Progenitor cell of endocrine pancreas (in vitro differentiated cells): ENCODE data around the gene MAPKAPK2. TPM values are rescaled to one million over a fixed set of nuclear protein-coding genes. Genes with fewer than 3 reads are reported as not detected.

ENCODE experiments used
- DNase-seq: peaks from one replicate; pipeline ENCODE4 v3.0.0; 2021; ENCODE audit warnings: low spot score; ENCODE audit not compliant: unreplicated experiment
- H3K27ac Mint-ChIP-seq: 2 replicates; pipeline ENCODE4 v1.8.0; 2021; ENCODE audit warnings: mild to moderate bottlenecking, moderate library complexity, mixed read lengths
- H3K27me3 Mint-ChIP-seq: 2 replicates; pipeline ENCODE4 v1.8.0; 2021; ENCODE audit warnings: mixed read lengths
- H3K36me3 Mint-ChIP-seq: 2 replicates; pipeline ENCODE4 v1.8.0; 2022; ENCODE audit warnings: mixed read lengths; ENCODE audit not compliant: insufficient read depth
- H3K4me1 Mint-ChIP-seq: 2 replicates; pipeline ENCODE4 v1.8.0; 2021; ENCODE audit warnings: low read depth, mixed read lengths
- H3K4me3 Mint-ChIP-seq: 2 replicates; pipeline ENCODE4 v1.8.0; 2021; ENCODE audit warnings: low read depth, mild to moderate bottlenecking, moderate library complexity, mixed read lengths
- H3K9me3 Mint-ChIP-seq: 2 replicates; pipeline ENCODE4 v1.8.0; 2021; ENCODE audit warnings: low read depth, mixed read lengths
- total RNA-seq: library from RNA; stranded (reverse); gene quantifications from 2 replicates; pipeline ENCODE4 v1.2.1, GENCODE V29; 2021
- TF ChIP-seq, protein P1 (sequence below): fragments of 200-600 bp; sonication (generic); IDR thresholded peaks from one replicate; pipeline ENCODE4 v1.5.0; 2021; ENCODE audit warnings: antibody characterized with exemption, mild to moderate bottlenecking; ENCODE audit not compliant: unreplicated experiment

MAPKAPK2 gene
- total RNA-seq, 1 donor from 2014 or later, result 60.8 TPM

DNA sequence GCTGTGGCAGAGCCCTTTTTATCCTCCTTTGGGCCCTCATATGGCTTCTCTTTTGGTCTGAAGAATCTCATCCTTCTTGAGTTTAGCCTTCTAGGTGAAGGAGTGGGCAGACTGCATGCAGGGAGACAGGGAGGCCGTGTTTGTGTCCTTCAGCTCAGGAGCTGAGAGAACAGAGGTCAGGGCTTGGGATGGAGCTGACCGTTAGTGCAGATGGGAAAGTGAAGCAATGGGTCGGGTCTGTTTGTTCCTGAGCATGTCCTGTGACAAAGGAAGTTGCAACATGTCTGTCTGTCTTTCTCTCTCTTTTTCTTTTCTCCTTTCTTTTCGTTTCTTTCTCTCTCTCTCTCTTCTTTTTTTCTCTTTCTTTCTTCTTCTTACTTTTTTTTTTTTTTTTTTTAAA lies 14.9 kb downstream of the MAPKAPK2 start:
- Mint-ChIP-seq H3K27me3 (no peaks in the 10 kb centered on the region), H3K27ac (no peak overlapping the region), H3K4me1 (peaks cover 29% of the 10 kb centered on the region)

DNA sequence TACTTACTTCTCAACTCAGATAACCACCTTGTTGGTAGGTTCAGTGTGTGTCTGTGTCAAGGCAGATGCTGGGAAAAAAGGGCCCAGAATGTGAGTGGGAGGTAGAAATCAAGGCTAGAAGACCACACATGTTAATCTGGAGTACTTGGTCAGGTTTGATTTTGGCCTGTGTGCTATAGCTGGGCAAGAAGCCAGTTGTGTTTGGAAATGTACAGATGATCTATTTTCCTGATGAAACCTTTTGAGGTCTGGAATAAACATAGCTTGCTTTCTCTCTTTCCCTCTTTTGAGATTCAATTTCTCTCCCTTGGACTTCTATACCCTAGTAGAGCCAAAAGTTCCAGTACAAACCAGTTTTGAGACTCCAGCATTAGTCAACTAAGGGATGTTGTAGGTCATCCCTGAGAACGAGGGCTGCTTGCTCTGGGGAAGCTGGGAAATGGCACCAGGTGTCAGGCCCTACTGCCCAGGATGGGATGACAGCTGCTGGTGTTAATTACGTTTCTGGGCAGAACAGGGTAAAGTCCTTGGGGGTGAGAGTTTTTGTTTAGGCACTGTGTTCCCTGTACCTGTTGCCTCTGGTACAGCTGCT lies 15.8 kb downstream of the MAPKAPK2 start:
- no peak for DNase-seq
- H3K27ac Mint-ChIP-seq, result no peak overlapping the region
- peaks cover 8% of the 10 kb centered on the region for H3K36me3 Mint-ChIP-seq
- no peak overlapping the region for H3K4me3 Mint-ChIP-seq
- peaks cover 31% of the 10 kb centered on the region for H3K4me1 Mint-ChIP-seq
- TF ChIP-seq, protein P1, sequence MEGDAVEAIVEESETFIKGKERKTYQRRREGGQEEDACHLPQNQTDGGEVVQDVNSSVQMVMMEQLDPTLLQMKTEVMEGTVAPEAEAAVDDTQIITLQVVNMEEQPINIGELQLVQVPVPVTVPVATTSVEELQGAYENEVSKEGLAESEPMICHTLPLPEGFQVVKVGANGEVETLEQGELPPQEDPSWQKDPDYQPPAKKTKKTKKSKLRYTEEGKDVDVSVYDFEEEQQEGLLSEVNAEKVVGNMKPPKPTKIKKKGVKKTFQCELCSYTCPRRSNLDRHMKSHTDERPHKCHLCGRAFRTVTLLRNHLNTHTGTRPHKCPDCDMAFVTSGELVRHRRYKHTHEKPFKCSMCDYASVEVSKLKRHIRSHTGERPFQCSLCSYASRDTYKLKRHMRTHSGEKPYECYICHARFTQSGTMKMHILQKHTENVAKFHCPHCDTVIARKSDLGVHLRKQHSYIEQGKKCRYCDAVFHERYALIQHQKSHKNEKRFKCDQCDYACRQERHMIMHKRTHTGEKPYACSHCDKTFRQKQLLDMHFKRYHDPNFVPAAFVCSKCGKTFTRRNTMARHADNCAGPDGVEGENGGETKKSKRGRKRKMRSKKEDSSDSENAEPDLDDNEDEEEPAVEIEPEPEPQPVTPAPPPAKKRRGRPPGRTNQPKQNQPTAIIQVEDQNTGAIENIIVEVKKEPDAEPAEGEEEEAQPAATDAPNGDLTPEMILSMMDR, result no peak
- H3K9me3 Mint-ChIP-seq, result no peaks in the 10 kb centered on the region
- H3K27me3 Mint-ChIP-seq, result no peaks in the 10 kb centered on the region

More for the DNA sequence above, 14.9 kb downstream of the MAPKAPK2 start:
- TF ChIP-seq, protein P1, result no peak
- H3K9me3 Mint-ChIP-seq, result no peaks in the 10 kb centered on the region
- no peak overlapping the region for H3K4me3 Mint-ChIP-seq
- DNase-seq, result no peak
- H3K36me3 Mint-ChIP-seq, result peaks cover 8% of the 10 kb centered on the region

GRCh38 chr1:206702260-206702659 lies 17.6 kb downstream of the MAPKAPK2 start:
- DNase-seq, result no peak
- no peaks in the 10 kb centered on the region for H3K27me3 Mint-ChIP-seq
- no peaks in the 10 kb centered on the region for H3K9me3 Mint-ChIP-seq
- H3K4me1 Mint-ChIP-seq, result peaks cover 28% of the 10 kb centered on the region
- H3K36me3 Mint-ChIP-seq, result peaks cover under 1% of the 10 kb centered on the region
- no peak overlapping the region for H3K4me3 Mint-ChIP-seq
- no peak overlapping the region for H3K27ac Mint-ChIP-seq
- TF ChIP-seq, protein P1, result no peak

DNA sequence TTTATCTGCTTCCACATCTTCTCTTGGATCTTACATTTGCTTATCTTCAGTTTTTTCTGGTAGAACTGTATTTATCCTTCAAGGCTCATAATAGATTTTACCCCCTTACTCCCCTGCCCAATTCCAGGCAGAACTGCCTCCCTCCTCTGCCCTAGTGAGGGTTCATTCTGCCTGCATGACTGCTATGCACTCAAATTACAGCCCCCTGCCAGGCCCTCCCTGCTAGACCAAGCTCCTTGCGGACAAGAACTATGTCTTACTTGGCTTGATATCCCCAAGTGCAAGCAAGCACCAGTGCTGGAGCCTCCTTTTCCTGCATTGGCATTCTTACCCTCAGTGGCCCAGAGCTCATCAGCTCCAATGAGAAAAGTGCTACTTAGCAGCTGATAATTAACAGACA lies 18.1 kb downstream of the MAPKAPK2 start:
- no peak for DNase-seq

DNA sequence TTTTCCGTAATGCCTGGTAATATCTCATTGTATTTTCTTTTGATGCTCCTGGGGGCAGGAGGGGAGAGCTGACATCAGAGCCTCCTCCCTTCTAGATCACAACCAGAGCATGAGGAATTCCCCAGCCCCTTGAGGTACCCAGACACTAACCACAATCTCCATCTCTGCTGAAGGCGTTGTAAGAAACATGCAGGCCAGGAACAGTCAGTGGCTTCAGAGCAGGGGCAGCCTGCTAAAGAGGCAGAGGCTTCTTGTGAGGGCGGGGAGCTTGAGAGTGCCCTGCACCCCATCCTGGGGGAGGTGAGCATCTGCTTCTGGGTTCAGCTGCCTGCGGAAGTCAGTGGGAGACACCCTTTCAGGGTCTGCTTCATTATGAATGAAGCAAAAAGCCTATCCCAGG lies 19.0 kb downstream of the MAPKAPK2 start:
- no peak for DNase-seq
- H3K36me3 Mint-ChIP-seq, result no peaks in the 10 kb centered on the region
- no peak overlapping the region for H3K4me3 Mint-ChIP-seq
- TF ChIP-seq, protein P1, result no peak
- peaks cover 39% of the 10 kb centered on the region for H3K4me1 Mint-ChIP-seq
- no peaks in the 10 kb centered on the region for H3K9me3 Mint-ChIP-seq
- no peak overlapping the region for H3K27ac Mint-ChIP-seq
- H3K27me3 Mint-ChIP-seq, result no peaks in the 10 kb centered on the region

More for the DNA sequence above, 18.1 kb downstream of the MAPKAPK2 start:
- no peak overlapping the region for H3K4me3 Mint-ChIP-seq
- H3K27me3 Mint-ChIP-seq, result no peaks in the 10 kb centered on the region
- H3K36me3 Mint-ChIP-seq, result no peaks in the 10 kb centered on the region
- H3K9me3 Mint-ChIP-seq, result no peaks in the 10 kb centered on the region
- TF ChIP-seq, protein P1, result no peak
- H3K4me1 Mint-ChIP-seq, result peaks cover 32% of the 10 kb centered on the region
- no peak overlapping the region for H3K27ac Mint-ChIP-seq
